ENCODE measurements around the gene CREB5. TPM values are rescaled to one million over a fixed set of nuclear protein-coding genes. Genes with fewer than 3 reads are reported as not detected.

The CREB5 gene
- total and polyA plus RNA-seq, 2 donors (not counting 3 experiments of a cell fraction or from before 2014, with no cell fraction given) = 19.6 to 28.4 TPM

DNA sequence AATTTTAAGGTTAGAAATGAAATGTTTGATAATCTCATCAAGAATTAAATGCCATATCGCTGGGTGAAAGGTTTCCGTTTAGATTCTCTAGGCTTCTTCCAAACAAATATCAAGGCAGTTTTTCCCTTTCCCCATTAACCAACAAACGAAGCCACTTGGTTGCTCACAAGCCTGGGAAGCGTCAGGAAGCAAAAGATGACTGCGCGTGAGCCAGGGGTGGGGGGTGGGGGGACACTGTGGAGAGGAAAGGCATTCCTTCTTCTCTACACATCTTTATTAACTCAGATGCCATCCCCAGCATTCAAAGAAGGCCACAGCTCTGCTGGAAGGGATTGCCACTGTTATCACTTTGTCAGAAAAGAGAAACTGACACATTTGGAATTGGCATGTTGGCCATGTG lies 338.7 kb downstream of the CREB5 start:
- FAIRE-seq = no peak
- dilution Hi-C loops (cut with MboI; ENCODE audit: extremely low pct_ligation_motif_present, low sequenced_read_pairs) = no loop called here
- Histone ChIP-seq H3K9ac (replicated peaks; ENCODE audit: extremely low read depth, insufficient read depth, low read length) (no peak overlapping the region), H3K36me3 (ENCODE audit: control insufficient read depth in 2 of 2, extremely low read depth in 1 of 2, insufficient read depth in 2 of 2, low read length in 2 of 2) (no peaks in the 10 kb centered on the region), H2AFZ (ENCODE audit: low read depth, low read length) (no peak overlapping the region), H3K9me1 (replicated peaks; ENCODE audit: control insufficient read depth, extremely low read depth, insufficient read depth, low read length) (no peaks in the 10 kb centered on the region), H3K79me2 (ENCODE audit: control insufficient read depth, insufficient read depth, low read length) (no peaks in the 10 kb centered on the region), H4K20me1 (replicated peaks; ENCODE audit: control insufficient read depth, extremely low read depth, insufficient read depth, low read length) (no peaks in the 10 kb centered on the region), H3K27me3 (ENCODE audit: control insufficient read depth in 2 of 2, insufficient read depth in 2 of 2, low read length in 2 of 2) (no peaks in the 10 kb centered on the region), H3K9me3 (replicated peaks; ENCODE audit: control insufficient read depth, insufficient read depth, low read length) (no peaks in the 10 kb centered on the region), H3K4me1 (ENCODE audit: control insufficient read depth, extremely low read depth, insufficient read depth, low read length) (peaks cover 11% of the 10 kb centered on the region), H3K4me3 (replicated peaks in 1 of 3; ENCODE audit: insufficient read depth in 1 of 3, low read depth in 1 of 3, low read length in 3 of 3) (no peak overlapping the region), H3K4me2 (ENCODE audit: insufficient read depth, low read length) (no peak overlapping the region), H3K27ac (ENCODE audit: insufficient read depth, low read depth, low read length) (no peak overlapping the region)
- CTCF ChIA-PET = no interaction called here
- BruUV-seq (replicated peaks) = no TSS peak
- POLR2A ChIA-PET = no interaction called here
- intact Hi-C loops (cut with micrococcal nuclease) = no loop called here
- no peak for DNase-seq (ENCODE audit: low read depth, low spot score)
- TF ChIP-seq POLR2AphosphoS5 (IDR thresholded peaks at IDR 0.05; ENCODE audit: insufficient read depth, low read depth, low read length) (no peak), FOS (IDR thresholded peaks at IDR 0.05; ENCODE audit: borderline replicate concordance, insufficient read depth, low read length) (no peak), JUN (IDR thresholded peaks at IDR 0.05; ENCODE audit: borderline replicate concordance, insufficient read depth, insufficient read length, low read depth) (no peak), EZH2 (IDR thresholded peaks at IDR 0.05; ENCODE audit: borderline replicate concordance, low read depth, low read length, severe bottlenecking) (no peak)

DNA sequence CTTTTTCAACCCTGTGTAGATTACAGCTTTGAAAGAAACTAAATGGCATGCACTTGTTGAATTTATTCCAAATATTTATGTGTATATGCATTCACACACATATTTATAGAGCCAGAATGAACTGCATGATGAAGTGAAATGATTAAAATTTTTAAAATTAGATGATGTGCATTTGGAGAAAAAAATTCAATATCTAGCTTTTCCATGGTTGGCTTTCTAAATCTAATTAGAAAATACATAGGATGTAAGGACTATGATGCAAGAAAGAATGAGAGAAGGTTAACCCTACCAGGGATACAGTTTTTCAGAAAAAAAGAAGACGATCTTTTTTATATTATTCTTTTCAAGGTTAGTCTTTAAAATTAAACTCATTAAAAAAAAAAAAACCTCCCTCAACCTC lies 341.3 kb downstream of the CREB5 start:
- dilution Hi-C loops (cut with MboI; ENCODE audit: extremely low pct_ligation_motif_present, low sequenced_read_pairs) = no loop called here
- ChIA-PET CTCF (interaction anchor here (0.7 to 1.1 kb wide), 2 partner anchors 19 to 72 kb away, joined by 3 read pairs; no protein-coding TSS in a partner anchor), POLR2A (no interaction called here)
- H3K27me3 ChIP-seq (ENCODE audit: control insufficient read depth in 2 of 2, insufficient read depth in 2 of 2, low read length in 2 of 2) = no peaks in the 10 kb centered on the region
- no peak overlapping the region for H3K4me2 ChIP-seq (ENCODE audit: insufficient read depth, low read length)
- no peaks in the 10 kb centered on the region for H3K9me1 ChIP-seq (replicated peaks; ENCODE audit: control insufficient read depth, extremely low read depth, insufficient read depth, low read length)
- H4K20me1 ChIP-seq (replicated peaks; ENCODE audit: control insufficient read depth, extremely low read depth, insufficient read depth, low read length) = no peaks in the 10 kb centered on the region
- H2AFZ ChIP-seq (ENCODE audit: low read depth, low read length) = no peak overlapping the region
- H3K36me3 ChIP-seq (ENCODE audit: control insufficient read depth in 2 of 2, extremely low read depth in 1 of 2, insufficient read depth in 2 of 2, low read length in 2 of 2) = no peaks in the 10 kb centered on the region
- BruUV-seq (replicated peaks) = no TSS peak
- no peaks in the 10 kb centered on the region for H3K79me2 ChIP-seq (ENCODE audit: control insufficient read depth, insufficient read depth, low read length)
- peaks cover 8% of the 10 kb centered on the region for H3K4me1 ChIP-seq (ENCODE audit: control insufficient read depth, extremely low read depth, insufficient read depth, low read length)
- no peak overlapping the region for H3K27ac ChIP-seq (ENCODE audit: insufficient read depth, low read depth, low read length)
- no peak for TF ChIP-seq MYC (IDR thresholded peaks at IDR 0.05; ENCODE audit: low read depth, low read length)
- TF ChIP-seq JUN (IDR thresholded peaks at IDR 0.05; ENCODE audit: borderline replicate concordance, insufficient read depth, insufficient read length, low read depth) = no peak
- TF ChIP-seq CTCF (IDR thresholded peaks at IDR 0.05; ENCODE audit: extremely low read depth in 1 of 2, insufficient read depth in 1 of 2, low read depth in 1 of 2, low read length in 2 of 2) = no peak
- TF ChIP-seq EZH2 (IDR thresholded peaks at IDR 0.05; ENCODE audit: borderline replicate concordance, low read depth, low read length, severe bottlenecking) = no peak
- TF ChIP-seq FOS (IDR thresholded peaks at IDR 0.05; ENCODE audit: borderline replicate concordance, insufficient read depth, low read length) = no peak
- TF ChIP-seq MAX (IDR thresholded peaks at IDR 0.05; ENCODE audit: insufficient read depth, insufficient read length) = no peak
- no peak for TF ChIP-seq POLR2AphosphoS5 (IDR thresholded peaks at IDR 0.05; ENCODE audit: insufficient read depth, low read depth, low read length)
- TF ChIP-seq POLR2A (IDR thresholded peaks at IDR 0.05; ENCODE audit: low read depth, low read length) = no peak
- no peak for TF ChIP-seq GATA2 (IDR thresholded peaks at IDR 0.05; ENCODE audit: insufficient read depth, insufficient read length, low read depth, low read length)
- intact Hi-C loops (cut with micrococcal nuclease) = no loop called here
- H3K9me3 ChIP-seq (replicated peaks; ENCODE audit: control insufficient read depth, insufficient read depth, low read length) = no peaks in the 10 kb centered on the region
- H3K4me3 ChIP-seq (replicated peaks in 1 of 3; ENCODE audit: insufficient read depth in 1 of 3, low read depth in 1 of 3, low read length in 3 of 3) = no peak overlapping the region
- no peak for DNase-seq (ENCODE audit: low read depth, low spot score)
- no peak for FAIRE-seq
- H3K9ac ChIP-seq (replicated peaks; ENCODE audit: extremely low read depth, insufficient read depth, low read length) = no peak overlapping the region

Measured in endothelial cell of umbilical vein (primary cell).